Lower lobe of right lung (tissue), 2 donors: ENCODE results near the gene DCLK1. TPM values are rescaled to one million over a fixed set of nuclear protein-coding genes. Genes with fewer than 3 reads are reported as not detected.
A peak's percentile ranks its signal among the peaks of the same experiment; 100 is the strongest.

ENCODE experiments used
- ATAC-seq, 2 donors: fragments of 200-7000 bp; cut with Tn5 transposase; one replicate each; pipeline ENCODE4 v1.9.1; 2020 to 2022; ENCODE audit warnings: mild to moderate bottlenecking in 2 of 2, moderate library complexity in 2 of 2
- DNase-seq: peaks from one replicate; pipeline ENCODE4 v3.0.0-alpha.2; 2020
- H3K27ac ChIP-seq: fragments of 200-600 bp; one replicate; pipeline ENCODE4 v1.8.0; 2022
- H3K27me3 ChIP-seq: fragments of 200-600 bp; one replicate; pipeline ENCODE4 v1.8.0; 2022; ENCODE audit warnings: low read depth
- H3K36me3 ChIP-seq: fragments of 200-600 bp; one replicate; pipeline ENCODE4 v1.8.0; 2022; ENCODE audit warnings: mild to moderate bottlenecking
- H3K4me1 ChIP-seq: fragments of 200-600 bp; one replicate; pipeline ENCODE4 v1.8.0; 2022
- H3K4me3 ChIP-seq: fragments of 200-600 bp; one replicate; pipeline ENCODE4 v1.8.0; 2022; ENCODE audit warnings: mild to moderate bottlenecking
- H3K9me3 ChIP-seq: fragments of 200-600 bp; one replicate; pipeline ENCODE4 v1.8.0; 2022
- intact Hi-C: fragments of 100-400 bp; cut with DNase I; formaldehyde crosslinking; loops from one replicate; pipeline ENCODE4 v1.11.0; 2022
- total RNA-seq: library from RNA; stranded (reverse); fragmentation: NEBNext Ultra II Directional; extraction: Animal tissue kit (Norgen Biotek cat#: 25700); gene quantifications from one replicate; pipeline ENCODE4 v1.2.1, GENCODE V29; 2021
- TF ChIP-seq, protein P1 (sequence below): fragments of 200-600 bp; IDR thresholded peaks from one replicate; pipeline ENCODE4 v1.8.0; 2022; ENCODE audit warnings: antibody characterized with exemption, mild to moderate bottlenecking
- donor health status: DM: no; HTN: yes; CAD: no; lungs with severe emphysema.

The DCLK1 gene
- total RNA-seq, 1 donor from 2014 or later: 10.4 TPM

DNA sequence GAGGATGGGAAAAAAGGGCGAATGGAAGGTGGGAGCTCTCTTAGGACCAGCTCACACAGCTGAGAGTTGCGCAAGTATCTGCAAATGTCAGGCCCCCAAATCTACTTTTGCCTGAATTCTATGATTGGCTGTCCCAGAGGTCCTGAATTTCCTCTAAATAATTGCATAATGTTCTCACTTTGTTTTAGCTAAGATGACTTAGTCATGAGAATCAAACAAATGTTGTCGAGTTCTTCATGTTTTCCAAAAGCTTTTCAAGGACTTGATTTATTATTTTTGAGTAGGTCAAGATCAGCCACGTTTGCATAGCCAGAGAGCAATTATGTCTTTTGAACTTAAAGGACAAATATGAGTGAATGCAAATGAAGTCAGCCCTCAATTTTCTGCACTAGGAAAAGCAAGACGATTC is 408.1 kb downstream of the DCLK1 start:
- no peak overlapping the region for H3K27ac ChIP-seq

DNA sequence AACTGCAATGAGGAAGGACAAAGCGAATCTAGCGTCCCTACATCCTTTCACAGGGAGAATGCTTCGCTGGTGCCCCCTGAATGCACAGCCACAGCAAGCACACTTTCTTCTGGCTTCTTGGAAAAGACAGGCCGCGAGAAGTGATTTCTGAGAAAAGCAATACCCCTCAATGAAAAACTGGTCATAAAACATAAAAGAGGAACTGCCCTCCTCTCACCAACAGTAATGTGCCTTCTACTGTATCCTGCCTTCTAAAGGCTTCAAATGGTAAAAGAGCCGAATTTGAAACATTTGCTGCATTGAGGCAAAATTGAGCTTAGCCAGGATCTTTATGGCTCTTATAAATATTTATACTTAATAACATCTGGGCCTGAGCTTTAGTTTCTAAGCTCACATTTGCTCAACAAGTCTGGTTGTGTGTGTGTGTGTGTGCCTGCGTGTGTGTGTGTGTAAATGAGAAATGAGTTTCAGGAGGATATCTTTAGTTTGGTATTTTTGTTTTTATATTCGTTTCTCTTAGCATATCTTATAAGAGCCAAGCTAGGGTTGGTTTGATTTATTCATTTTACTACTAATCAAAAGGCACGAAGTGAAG is 408.6 kb downstream of the DCLK1 start:
- H3K27me3 ChIP-seq: no peaks in the 10 kb centered on the region
- no peaks in the 10 kb centered on the region for H3K36me3 ChIP-seq
- H3K9me3 ChIP-seq: no peaks in the 10 kb centered on the region
- H3K4me3 ChIP-seq: no peak overlapping the region
- intact Hi-C loops: no loop called here
- ATAC-seq (no peak), DNase-seq (no peak)
- TF ChIP-seq, protein P1, sequence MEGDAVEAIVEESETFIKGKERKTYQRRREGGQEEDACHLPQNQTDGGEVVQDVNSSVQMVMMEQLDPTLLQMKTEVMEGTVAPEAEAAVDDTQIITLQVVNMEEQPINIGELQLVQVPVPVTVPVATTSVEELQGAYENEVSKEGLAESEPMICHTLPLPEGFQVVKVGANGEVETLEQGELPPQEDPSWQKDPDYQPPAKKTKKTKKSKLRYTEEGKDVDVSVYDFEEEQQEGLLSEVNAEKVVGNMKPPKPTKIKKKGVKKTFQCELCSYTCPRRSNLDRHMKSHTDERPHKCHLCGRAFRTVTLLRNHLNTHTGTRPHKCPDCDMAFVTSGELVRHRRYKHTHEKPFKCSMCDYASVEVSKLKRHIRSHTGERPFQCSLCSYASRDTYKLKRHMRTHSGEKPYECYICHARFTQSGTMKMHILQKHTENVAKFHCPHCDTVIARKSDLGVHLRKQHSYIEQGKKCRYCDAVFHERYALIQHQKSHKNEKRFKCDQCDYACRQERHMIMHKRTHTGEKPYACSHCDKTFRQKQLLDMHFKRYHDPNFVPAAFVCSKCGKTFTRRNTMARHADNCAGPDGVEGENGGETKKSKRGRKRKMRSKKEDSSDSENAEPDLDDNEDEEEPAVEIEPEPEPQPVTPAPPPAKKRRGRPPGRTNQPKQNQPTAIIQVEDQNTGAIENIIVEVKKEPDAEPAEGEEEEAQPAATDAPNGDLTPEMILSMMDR: no peak
- no peak overlapping the region for H3K27ac ChIP-seq
- peaks cover 6% of the 10 kb centered on the region for H3K4me1 ChIP-seq

More for the DNA sequence above, 408.1 kb downstream of the DCLK1 start:
- TF ChIP-seq, protein P1: no peak
- no peak for DNase-seq
- Histone ChIP-seq H3K27me3 (no peaks in the 10 kb centered on the region), H3K4me3 (no peak overlapping the region), H3K36me3 (no peaks in the 10 kb centered on the region), H3K4me1 (peaks cover 6% of the 10 kb centered on the region), H3K9me3 (no peaks in the 10 kb centered on the region)
- peak in 1 of 2 donors; percentile 16 for ATAC-seq
- intact Hi-C loops: no loop called here

DNA sequence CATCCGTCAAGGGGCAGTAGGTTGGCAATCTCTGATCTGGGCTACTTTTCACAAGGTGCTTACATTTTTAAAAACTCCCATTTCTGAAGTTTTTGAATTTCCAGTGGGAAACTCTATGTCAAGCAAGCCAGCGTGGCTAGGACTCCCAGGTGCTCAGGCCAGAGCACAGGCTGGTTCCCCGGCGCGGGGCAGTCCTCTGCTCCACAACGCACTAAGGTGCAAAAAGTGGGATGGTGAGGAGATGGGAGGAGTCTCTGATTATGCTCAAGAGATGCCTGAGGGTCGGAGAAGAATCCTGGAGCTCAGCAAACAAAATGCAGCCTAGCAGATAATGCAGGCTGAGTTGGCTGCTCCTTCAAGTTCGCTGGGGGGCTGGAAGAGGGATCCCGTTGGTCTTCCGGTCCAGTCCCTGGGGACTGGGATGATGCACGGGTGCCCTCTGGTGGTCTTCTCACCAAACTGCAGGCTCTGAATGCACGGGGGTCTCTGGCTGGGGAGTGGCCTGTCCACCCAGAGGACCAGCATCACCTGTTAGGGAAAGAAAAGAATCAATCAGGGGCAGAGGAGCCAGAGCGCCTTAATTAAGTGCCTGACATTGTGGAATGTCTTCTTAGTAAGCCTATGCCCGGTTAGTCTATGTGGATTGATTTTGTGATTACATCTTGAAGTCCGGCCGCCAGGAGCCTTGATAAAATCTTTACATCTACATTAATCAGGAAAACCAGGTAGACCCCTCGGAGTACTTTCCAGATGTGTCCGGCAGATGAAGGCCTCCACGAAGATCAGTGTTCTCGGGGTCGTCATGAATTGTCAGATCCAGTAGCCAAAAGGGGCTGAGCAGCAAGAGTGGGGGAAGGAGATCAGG is 410.3 kb downstream of the DCLK1 start:
- Histone ChIP-seq H3K27ac (no peak overlapping the region), H3K4me1 (peaks cover 6% of the 10 kb centered on the region)
- peak; percentile 63 to 65 for ATAC-seq

DNA sequence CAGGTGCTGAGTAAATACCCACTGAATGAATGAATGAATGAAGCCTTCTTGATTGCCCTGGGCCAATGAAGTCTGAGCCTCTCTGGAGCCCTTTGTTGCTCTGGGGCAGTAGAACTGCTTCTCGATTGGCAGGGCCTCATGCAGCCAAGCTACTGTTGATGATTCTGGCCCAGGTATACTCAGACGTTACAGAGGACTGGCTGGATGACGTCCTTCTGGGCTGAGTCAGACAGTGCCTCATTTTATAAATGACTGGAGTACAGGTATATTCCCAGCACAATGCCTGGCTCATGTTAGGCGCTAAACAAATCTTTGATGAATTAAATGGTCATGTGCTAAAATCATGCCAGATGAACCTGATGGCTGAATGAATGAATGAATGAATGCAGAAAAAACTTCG is 410.9 kb downstream of the DCLK1 start:
- no peak overlapping the region for H3K27ac ChIP-seq

More for the DNA sequence above, 410.3 kb downstream of the DCLK1 start:
- intact Hi-C loops: no loop called here
- Histone ChIP-seq H3K36me3 (no peaks in the 10 kb centered on the region), H3K9me3 (no peaks in the 10 kb centered on the region), H3K4me3 (no peak overlapping the region), H3K27me3 (no peaks in the 10 kb centered on the region)
- TF ChIP-seq, protein P1: peak; percentile 87
- DNase-seq: peak; percentile 52

More for the DNA sequence above, 410.9 kb downstream of the DCLK1 start:
- H3K4me3 ChIP-seq: no peak overlapping the region
- intact Hi-C loops: no loop called here
- peaks cover 6% of the 10 kb centered on the region for H3K4me1 ChIP-seq
- H3K9me3 ChIP-seq: no peaks in the 10 kb centered on the region
- no peak for DNase-seq
- TF ChIP-seq, protein P1: no peak
- no peaks in the 10 kb centered on the region for H3K36me3 ChIP-seq
- ATAC-seq: no peak
- no peaks in the 10 kb centered on the region for H3K27me3 ChIP-seq

Other genes starting within 250 kb of the DCLK1 start
- gene SOHLH2, start 83.2 kb upstream of the DCLK1 start, total RNA-seq: not detected
- gene CCDC169, start 166.4 kb upstream of the DCLK1 start, total RNA-seq: not detected
- gene SPART, start 215.0 kb upstream of the DCLK1 start, total RNA-seq: 72.5 TPM